Measurements from ENCODE around the gene PNRC2. TPM values are rescaled to one million over a fixed set of nuclear protein-coding genes. Genes with fewer than 3 reads are reported as not detected.
A peak's percentile ranks its signal among the peaks of the same experiment; 100 is the strongest.

Gene PNRC2
- total RNA-seq (2021) (58.4 and 67.7 TPM in 2 replicates), Bru-seq, nascent RNA (percentile 97 among the genes with signal in this experiment), BruChase-seq, experiment 1, labeled RNA remaining after a 2-hour chase (percentile 99 among the genes with signal in this experiment), BruChase-seq, experiment 2, labeled RNA remaining after a 6-hour chase (percentile 92 among the genes with signal in this experiment)
- long read RNA-seq, transcript PNRC2-201 (3 exons, 2,416 nt) = major isoform, 98 of 111 reads
- long read RNA-seq, partial matches to known transcripts = 1 of 111 reads
- long read RNA-seq, other reads (novel, unspliced or antisense) = 8 of 111 reads

- intact Hi-C loops (cut with micrococcal nuclease; ENCODE audit: unreplicated experiment) = loop anchor here (2.0 to 5.0 kb wide), 7 partner anchors 21 to 182 kb away; partner anchors contain the start of genes FUCA1, PITHD1 and SRSF10
- POLR2A ChIA-PET (ENCODE audit: unreplicated experiment) = interaction anchor here (0.6 to 1.3 kb wide), 5 partner anchors 9 to 360 kb away, joined by 3 to 8 read pairs (median 6); partner anchors contain the start of genes GRHL3 and SRSF10
- TF ChIP-seq CTCF (conservative IDR thresholded peaks at IDR 0.05) = no peak
- no peak for TF ChIP-seq EZH2 (IDR thresholded peaks at IDR 0.05; ENCODE audit: low read depth)
- Histone ChIP-seq H2AFZ (peak within 1 kb of the TSS; percentile 80), H3F3A (ENCODE audit: insufficient read depth, low read depth) (peaks cover 47% of the 10 kb centered on the region), H3K9me2 (ENCODE audit: insufficient read depth) (no peaks in the 10 kb centered on the region), H3K27me3 (ENCODE audit: insufficient read depth, low read depth) (no peaks in the 10 kb centered on the region), H3K4me1 (replicated peaks; ENCODE audit: insufficient read depth) (peaks cover 46% of the 10 kb centered on the region), H3K4me2 (peak within 1 kb of the TSS; percentile 97), H3K9me3 (ENCODE audit: insufficient read depth, low read depth) (no peaks in the 10 kb centered on the region), H3K4me3 (peak within 1 kb of the TSS; percentile 97), H3K36me3 (ENCODE audit: low read depth) (peaks cover 18% of the 10 kb centered on the region; the same call in 1 of the 2 replicates), H3K27ac (peak within 1 kb of the TSS; percentile 91), H3K79me2 (ENCODE audit: low read depth) (peaks cover 24% of the 10 kb centered on the region), H4K20me1 (ENCODE audit: insufficient read depth) (peaks cover 7% of the 10 kb centered on the region; the same call in 1 of the 2 replicates)
- peak; percentile 83 to 96 for DNase-seq
- CTCF ChIA-PET = no interaction called here
- TSS peak; percentile 54 for BruUV-seq (replicated peaks)
Observed at GRCh38 chr1:23959461-23960290, at the start of gene PNRC2. TSS of gene PNRC2 (plus strand) at chr1:23959828. CDS start at chr1:23961458, 1,630 bp downstream.

DNA sequence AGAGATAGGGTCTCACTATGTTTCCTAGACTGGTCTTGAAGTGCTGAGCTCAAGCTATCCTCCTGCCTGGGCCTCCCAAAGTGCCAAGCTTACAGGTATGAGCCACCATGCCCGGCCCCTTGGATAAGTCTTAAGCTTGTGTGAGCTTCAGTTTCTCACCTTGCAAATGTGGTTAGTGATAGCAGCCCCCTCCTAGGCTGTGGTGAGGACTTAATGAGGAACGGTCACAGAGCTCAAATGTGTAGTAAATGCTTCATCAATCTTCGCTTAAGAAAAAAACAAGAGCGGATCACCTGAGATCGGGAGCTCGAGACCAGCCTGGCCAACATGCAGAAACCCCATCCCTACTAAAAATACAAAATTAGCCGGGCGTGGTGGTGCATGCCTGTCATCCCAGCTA, 49.5 kb upstream of the PNRC2 start:
- H3F3A ChIP-seq (ENCODE audit: insufficient read depth, low read depth) = peaks cover 5% of the 10 kb centered on the region; the same call in 1 of the 2 replicates
- H2AFZ ChIP-seq = no peak overlapping the region
- no peaks in the 10 kb centered on the region for H4K20me1 ChIP-seq (ENCODE audit: insufficient read depth)
- TF ChIP-seq CTCF (conservative IDR thresholded peaks at IDR 0.05) (no peak), EZH2 (IDR thresholded peaks at IDR 0.05; ENCODE audit: low read depth) (no peak)
- peaks cover 19% of the 10 kb centered on the region for H3K4me1 ChIP-seq (replicated peaks; ENCODE audit: insufficient read depth)
- H3K27ac ChIP-seq = no peak overlapping the region
- no peak for DNase-seq
- no peaks in the 10 kb centered on the region for H3K9me2 ChIP-seq (ENCODE audit: insufficient read depth)
- no peaks in the 10 kb centered on the region for H3K79me2 ChIP-seq (ENCODE audit: low read depth)
- H3K4me3 ChIP-seq = no peak overlapping the region
- no peaks in the 10 kb centered on the region for H3K36me3 ChIP-seq (ENCODE audit: low read depth)
- no peaks in the 10 kb centered on the region for H3K9me3 ChIP-seq (ENCODE audit: insufficient read depth, low read depth)
- H3K4me2 ChIP-seq = no peak overlapping the region
- ChIA-PET CTCF (no interaction called here), POLR2A (ENCODE audit: unreplicated experiment) (interaction anchor here (0.6 kb wide), 2 partner anchors 43 to 170 kb away, joined by 3 to 11 read pairs; no protein-coding TSS in a partner anchor)
- BruUV-seq (replicated peaks) = no TSS peak
- H3K27me3 ChIP-seq (ENCODE audit: insufficient read depth, low read depth) = no peaks in the 10 kb centered on the region
- intact Hi-C loops (cut with micrococcal nuclease; ENCODE audit: unreplicated experiment) = no loop called here

GRCh38 chr1:23910553-23911246, 48.9 kb upstream of the PNRC2 start:
- TF ChIP-seq EZH2 (IDR thresholded peaks at IDR 0.05; ENCODE audit: low read depth) (no peak), CTCF (conservative IDR thresholded peaks at IDR 0.05) (no peak)
- no TSS peak for BruUV-seq (replicated peaks)
- Histone ChIP-seq H3K4me3 (no peak overlapping the region), H3F3A (ENCODE audit: insufficient read depth, low read depth) (peaks cover 4% of the 10 kb centered on the region; the same call in 1 of the 2 replicates), H3K27ac (no peak overlapping the region), H3K27me3 (ENCODE audit: insufficient read depth, low read depth) (no peaks in the 10 kb centered on the region), H3K9me2 (ENCODE audit: insufficient read depth) (no peaks in the 10 kb centered on the region), H2AFZ (no peak overlapping the region), H4K20me1 (ENCODE audit: insufficient read depth) (no peaks in the 10 kb centered on the region), H3K36me3 (ENCODE audit: low read depth) (no peaks in the 10 kb centered on the region), H3K9me3 (ENCODE audit: insufficient read depth, low read depth) (no peaks in the 10 kb centered on the region), H3K4me2 (no peak overlapping the region), H3K4me1 (replicated peaks; ENCODE audit: insufficient read depth) (peaks cover 13% of the 10 kb centered on the region), H3K79me2 (ENCODE audit: low read depth) (no peaks in the 10 kb centered on the region)
- ChIA-PET CTCF (interaction anchor here (0.6 to 0.7 kb wide), 2 partner anchors 24 to 453 kb away, joined by 4 to 23 read pairs; no protein-coding TSS in a partner anchor), POLR2A (ENCODE audit: unreplicated experiment) (interaction anchor here (0.6 kb wide), 2 partner anchors 43 to 170 kb away, joined by 3 to 11 read pairs; no protein-coding TSS in a partner anchor)
- no peak for DNase-seq
- intact Hi-C loops (cut with micrococcal nuclease; ENCODE audit: unreplicated experiment) = no loop called here

Measured in PC-9 (cell line).